GM15510 (cell line): Measurements from ENCODE around the gene PCDH1.

Source experiments
- POLR2A ChIP-seq: IDR thresholded peaks from 3 replicates; pipeline ENCODE4 v1.6.1; 2011; ENCODE audit warnings: borderline replicate concordance; ENCODE audit not compliant: insufficient read length; ENCODE audit errors: extremely low read depth

Gene PCDH1

DNA sequence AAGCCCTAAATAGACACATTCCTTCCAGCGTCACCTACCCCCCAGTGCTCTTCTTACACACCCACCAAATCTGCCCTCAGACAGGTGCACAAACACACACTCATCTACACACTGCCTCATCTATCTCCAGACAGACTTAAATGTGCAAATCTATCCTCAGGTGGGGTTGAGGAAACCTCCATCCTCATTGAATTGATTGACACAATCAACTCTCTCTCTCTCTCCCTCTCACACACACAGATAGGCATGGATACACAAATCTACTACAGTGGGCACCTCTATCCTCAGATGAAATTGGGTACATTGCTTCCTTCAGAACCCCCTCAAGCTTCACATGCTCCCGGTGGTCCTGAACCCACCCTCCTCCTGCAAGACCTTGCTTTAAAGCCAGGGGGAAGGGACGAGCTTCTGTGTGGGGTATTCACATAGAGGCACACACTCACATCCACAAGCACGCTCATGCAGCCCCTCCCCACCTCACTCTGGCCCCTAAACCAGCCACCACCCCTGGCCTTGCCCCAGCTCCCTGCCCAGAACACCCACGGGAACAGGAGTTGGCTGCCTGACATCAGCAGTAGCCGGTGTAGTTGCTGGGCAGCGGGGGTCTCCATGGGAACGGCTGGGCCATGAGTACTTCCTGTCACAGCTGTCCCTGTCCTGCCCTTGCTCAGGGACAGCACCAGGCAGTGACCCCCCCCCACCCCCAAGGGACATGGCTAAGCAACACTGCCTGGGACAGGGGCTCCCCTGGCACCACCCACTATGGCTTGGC is 22.8 kb downstream of the PCDH1 start:
- no peak for TF ChIP-seq POLR2A

DNA sequence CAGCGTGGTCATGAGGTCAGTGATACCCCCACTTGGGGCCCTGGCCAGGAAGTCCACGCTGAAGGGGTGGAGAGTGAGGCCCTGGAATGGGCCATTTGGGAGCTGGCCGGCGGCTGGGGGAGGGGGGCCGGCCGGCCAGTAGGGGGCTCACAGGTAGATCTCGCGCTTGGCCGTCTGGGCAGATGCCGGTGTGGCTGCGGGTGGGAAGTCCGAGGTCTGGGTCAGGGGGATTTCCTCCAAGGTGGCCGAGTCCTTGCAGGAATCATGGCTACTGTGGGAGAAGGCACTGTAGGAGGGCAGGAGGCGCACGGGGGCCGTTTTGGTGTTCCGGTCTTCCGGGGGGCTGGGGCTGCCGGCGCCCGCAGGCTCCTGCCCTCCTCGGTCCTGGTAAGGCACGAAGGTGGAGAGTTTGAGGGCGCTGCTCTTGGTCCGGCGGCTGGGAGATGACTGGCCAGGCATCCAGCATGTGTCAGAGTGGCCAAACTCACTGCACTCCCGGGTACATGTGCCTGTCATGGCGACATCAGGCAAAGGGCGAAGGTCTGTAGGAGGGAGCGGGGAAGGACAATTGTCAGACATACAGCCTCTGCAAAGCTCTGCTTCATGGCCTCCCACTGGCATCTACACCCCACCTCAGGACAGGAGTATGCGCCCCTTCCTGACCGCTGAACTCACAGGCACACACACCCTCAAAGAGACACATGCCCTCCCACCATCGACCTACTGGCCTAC is 24.1 kb downstream of the PCDH1 start:
- TF ChIP-seq POLR2A: no peak

DNA sequence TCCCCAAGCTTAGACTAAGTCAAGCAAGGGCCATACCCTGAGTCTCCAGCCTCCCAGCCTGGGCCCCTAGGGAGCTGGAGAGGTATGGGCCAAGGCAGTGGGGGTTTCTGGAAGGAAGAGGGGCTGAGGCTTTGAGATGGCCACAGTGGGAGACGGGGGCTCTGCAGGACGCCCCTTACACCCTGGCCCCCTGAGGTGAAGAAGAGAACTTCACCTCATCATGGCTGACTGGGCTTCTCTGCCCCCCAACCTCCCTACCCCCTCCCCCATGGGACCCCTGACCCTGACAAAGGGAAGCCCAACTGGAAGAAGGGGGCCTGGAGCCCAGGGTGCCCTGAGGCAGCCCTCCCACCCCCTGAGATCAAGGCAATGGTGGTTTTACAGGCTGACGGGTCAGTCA is 25.8 kb downstream of the PCDH1 start:
- no peak for TF ChIP-seq POLR2A

DNA sequence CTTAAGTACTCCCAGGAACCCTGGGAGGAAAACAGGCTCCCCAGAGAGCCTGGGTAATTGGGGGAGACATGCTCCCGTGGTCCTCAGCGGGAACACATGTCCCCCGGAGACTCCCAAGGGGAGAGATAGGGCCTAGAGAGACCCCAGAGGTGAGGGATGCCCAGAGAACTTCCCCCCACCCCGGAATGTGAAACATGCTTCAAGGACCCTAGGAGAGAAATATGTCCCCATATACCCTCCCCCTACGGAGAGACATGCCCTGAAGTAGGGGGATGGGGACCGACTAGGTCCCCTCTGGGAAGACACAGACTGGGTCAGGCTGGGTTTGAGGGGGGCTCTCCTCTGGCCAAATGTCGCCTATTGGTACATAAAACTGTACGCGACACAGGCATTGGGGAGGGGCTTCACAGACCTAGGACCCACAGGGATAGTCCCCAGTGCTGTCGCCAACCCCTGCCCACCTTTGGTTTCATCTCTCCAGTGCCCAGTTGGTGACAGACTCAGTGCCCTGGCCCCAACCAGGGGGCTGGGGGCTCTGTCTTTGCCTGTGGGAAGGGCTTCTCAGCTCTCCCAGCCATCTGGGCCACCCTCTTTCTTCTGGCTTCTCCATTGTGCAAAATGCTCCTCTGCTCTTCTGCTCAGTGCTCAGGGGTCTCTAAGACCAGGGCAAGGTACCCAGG is 26.9 kb downstream of the PCDH1 start:
- TF ChIP-seq POLR2A: no peak

DNA sequence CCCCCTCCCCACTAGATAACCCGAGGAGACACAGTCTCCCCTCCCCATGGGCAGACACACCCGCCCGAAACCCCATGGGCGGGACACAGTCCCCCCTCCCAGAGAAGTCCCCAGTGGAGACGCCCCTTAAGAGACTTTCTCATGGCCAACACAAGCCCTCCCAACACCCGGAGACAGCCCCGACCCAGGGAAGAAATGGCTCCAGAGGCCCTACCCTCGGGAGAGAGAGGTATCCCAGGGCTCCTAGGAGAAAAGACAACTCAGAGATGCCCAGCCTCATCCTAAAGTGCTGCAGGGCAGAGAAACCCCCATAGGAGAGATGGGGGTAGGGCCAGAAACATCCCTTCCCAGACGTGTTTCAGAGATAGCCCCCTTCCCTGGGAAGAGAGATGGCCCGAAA is 27.4 kb downstream of the PCDH1 start:
- TF ChIP-seq POLR2A: no peak

DNA sequence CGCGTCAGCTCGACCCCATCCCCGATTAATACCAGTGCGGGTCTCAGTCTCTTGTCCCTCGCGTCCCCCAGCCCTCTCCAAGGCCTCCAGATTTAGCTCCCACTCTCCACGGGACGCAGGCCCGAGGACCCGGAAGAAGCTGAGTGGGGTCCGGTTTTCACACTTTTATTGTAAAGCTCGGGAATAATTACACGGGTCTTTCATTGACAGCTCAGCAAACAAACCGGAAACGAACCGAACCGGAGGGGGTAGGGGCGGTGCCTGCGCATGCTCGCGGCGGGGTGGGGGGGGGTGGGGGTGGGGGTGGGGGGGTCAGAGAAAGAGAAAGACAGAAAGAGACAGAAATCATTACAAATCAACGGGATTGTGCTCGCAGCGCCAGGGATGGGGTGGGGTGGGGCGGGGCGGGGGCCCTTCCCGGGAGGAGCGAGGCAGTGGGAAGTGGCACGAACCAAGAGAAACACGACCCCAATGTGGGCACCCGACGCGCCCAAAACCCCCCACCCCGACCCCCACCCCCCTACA is 27.9 kb downstream of the PCDH1 start:
- TF ChIP-seq POLR2A: no peak

DNA sequence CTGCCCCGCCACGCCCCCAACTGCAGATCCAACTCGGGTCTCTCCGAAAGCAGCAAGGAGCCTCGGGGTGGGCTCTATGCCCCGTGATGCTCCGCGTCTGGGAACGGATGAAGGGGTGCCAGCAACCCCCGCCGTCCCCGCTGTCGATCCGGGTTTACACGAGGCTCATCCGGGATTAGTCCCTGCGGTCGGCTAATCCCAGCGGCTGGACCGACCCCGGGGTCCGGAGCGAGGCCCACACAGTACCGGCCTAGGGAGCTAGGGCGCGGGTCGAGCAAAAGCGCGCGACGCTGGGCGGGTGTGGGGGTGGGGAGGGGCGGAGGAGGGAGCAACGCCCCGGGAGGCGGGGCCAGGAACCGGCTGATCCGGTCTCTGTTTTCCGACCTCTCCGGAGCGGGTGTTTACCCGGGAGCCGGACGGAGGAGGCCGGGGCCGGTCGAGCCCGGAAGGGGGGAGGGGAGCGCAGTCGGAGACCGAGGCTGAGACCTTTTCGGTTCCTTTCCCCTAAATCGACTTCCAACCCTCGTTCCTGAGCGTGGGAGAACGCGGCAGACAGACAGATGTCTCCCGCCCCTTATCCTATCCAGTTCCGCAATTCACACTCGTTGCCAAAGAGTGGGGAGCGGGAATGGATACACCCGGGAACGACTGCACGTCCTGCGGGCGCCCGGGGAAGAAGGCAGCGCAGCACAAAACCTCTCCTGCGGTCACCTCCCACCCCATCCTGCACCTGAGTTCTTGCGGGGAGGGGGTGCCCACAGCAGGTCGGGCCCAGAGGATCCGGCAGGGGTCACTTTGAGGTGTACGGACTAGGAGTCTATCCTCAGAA is 28.6 kb downstream of the PCDH1 start:
- peak; percentile 43 for TF ChIP-seq POLR2A

DNA sequence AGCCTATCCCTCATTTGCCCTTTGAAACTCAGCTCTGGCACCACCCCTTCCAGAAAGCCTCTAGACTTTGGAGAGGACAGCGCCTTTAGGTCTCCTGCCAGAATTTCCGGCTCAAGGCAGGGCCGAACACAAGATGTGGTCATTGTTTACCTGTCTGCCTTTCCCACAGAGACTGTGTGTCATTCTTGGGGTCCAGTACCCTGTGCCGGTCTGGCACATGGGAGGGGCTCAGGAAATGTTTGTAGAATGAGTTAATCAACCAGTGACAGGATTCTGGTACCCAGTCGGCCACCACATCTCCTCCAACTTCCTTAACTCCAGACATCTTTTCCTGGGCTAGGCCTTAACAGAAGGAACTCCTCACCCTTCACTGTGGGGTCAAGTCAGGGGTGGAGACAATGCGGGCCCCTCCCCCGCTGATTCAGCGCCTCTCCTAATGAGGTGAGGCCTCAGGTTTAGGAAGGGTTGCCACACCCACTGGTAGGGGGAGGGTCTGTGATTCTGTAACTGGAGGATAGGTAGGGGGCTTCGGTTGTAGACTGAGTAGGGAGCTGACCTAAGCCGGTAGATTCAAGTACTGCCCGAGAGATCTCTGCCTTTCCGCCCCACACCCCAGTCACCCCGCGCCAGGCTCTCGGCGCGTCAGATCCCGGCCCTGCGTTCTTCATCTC is 29.3 kb downstream of the PCDH1 start:
- no peak for TF ChIP-seq POLR2A

DNA sequence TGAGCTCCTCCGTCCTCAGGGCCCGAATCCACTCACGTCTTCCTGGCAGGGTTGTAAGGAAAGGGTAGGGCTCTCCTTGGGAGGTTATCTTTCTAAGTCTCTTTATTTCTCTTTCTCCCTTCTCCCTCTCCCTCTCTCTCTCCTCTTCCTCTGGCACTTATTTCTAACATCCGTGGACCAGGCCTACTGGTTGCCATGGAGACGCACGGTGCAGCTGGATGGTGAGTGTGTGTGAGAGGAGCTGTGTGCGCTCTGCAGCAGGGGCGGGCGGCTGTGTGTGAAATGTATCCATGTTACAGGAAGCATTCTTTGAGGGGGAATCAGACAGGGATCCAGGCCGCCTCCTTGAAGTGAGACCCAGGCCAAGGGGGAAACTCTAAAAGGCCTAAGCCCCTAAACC is 32.2 kb downstream of the PCDH1 start:
- TF ChIP-seq POLR2A: no peak

DNA sequence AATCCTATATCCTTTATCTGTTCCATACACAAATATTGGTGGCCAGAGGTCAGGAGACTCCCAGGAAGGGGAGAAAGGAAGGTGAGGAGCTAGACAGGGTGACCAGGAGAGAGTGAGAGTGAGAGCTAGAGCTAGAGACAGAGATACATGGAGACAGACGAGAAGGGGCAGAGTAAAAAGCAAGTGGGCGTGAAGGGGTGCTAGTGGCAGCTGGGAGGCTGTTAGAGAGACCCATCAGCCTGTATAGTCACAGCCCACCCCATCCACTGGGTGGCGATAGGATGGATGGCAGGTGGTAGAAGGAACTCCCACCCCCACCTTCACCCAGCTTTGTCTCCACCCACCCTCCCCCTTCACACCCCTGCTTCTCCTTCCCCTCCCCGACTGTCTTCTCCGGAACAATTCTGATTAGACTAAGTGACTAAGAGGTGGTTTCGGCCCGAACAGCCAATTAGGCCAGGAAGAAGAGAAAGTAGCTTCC is 32.8 kb downstream of the PCDH1 start:
- no peak for TF ChIP-seq POLR2A

DNA sequence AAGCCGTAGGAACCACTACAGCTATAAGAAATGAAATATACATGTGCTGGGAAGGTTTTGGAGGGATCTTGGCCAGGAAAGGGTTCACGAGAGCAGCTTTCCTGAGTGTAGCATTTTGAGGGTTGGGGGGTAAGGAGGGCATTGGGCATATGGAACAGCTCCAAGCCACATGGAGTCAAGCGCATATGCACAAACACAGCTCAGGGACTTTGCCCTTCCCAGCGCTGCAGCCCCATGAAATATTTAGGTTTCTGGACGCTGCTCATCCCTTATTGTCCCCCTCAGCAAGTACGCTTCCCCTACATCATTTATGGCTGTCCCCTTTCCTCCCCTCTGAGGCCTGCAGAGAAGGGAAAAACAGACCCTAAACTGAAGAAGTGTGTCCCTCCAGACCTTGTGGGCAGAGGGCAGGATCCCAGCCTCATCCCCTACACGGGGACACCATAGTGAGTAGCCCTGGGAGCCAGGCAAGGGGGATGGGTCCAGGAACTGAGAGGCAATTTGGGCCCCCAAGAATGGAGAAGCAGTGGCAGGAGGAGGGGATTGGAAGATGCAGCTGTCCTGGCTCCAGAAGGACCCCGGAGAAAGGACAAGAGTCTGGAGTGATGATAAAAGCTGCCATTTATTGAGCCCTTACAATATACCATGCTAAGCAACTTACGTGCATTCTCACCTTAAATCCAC is 33.7 kb downstream of the PCDH1 start:
- no peak for TF ChIP-seq POLR2A

DNA sequence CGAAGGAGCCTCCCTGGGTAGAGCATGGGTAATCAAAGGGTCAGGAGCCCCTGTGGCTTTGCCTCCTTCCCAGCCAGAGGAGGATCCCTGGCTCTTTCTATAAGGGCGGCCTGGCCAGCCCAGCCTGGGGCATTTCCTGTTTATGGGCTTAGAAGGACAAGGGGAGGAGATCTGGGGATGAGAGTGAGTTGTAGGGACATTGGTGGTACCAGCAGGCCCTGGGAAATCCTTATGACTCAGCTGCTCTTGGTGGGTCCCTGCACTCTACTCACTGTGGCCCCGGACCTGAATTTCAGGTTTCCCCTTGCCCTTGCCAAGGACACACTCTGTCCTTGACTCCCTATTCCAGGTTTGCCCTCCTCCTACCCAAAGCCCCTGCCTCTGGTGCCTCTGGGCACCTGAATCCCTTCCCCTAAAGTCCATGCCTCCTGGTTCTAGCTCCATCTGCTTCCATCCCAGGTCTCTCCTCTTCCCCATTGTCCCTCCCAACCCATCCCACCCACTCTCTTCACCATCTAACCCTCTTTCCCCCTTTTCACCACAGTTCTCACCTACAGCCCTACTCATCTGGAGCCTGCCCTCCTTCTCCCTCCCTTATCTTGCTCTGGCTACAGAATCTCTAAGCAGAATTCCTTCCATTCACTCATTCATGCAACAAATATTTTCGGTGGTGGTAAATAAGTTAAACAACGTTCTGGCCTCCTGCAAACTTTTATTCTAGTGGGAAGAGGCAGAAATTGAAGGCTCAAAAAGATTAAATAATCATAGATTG is 34.9 kb downstream of the PCDH1 start:
- TF ChIP-seq POLR2A: no peak

DNA sequence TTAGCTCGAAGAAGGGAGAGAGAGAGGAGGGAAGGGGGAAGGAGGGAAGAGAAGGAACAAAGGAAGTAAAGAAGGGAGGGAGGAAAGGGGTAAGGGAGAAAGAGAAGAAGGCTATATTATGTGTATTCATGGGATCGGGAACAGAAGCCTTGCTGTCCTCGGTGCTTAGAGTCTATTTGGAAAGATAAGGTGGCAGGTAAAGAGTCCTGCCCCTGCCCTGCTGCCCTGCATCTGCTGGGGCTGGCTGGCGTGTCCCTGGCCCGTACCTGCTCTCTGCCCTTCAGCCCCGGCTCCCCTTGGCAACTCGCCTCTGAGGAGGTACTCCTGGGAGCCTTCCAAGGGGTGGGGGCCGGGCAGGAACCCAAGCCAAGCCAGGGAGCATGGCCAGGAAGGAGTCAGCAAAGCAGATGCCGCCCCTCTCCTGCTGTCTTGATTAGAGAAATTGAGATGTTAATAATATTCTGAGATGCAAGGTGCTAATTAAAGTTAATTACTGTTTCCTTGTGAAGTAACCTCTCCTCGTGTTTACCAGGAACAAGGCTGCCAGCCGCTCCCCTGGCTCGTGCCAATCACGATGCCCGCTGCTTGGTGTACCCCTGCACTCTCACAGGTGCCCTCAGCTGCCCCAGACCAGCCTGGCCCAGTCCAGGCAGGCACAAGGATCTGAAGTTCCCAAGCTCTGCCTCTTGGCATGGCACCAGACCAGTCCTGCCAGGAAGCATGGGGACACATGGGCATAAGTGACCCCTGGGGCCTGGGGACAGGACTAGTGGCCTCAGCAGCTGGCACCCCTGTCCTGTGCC is 36.6 kb downstream of the PCDH1 start:
- no peak for TF ChIP-seq POLR2A
